Gastroesophageal sphincter (tissue), 4 donors: ENCODE results near the gene PITX1. TPM values are rescaled to one million over a fixed set of nuclear protein-coding genes. Genes with fewer than 3 reads are reported as not detected.

Experiments used
- ATAC-seq: fragments of 150-250 bp; one replicate; pipeline ENCODE4 v1.9.1; 2016; ENCODE audit warnings: mild to moderate bottlenecking, moderate library complexity
- H3K27ac ChIP-seq, 4 donors: fragments of 200-600 bp; sonication (generic) in 3 of 4; 1 replicate in 3 of 4; 2 replicates in 1 of 4; pipeline ENCODE4 v1.5.1; 2016 to 2019
- H3K27me3 ChIP-seq: fragments of 200-600 bp; sonication (generic); one replicate; pipeline ENCODE4 v1.5.1; 2019
- H3K36me3 ChIP-seq, 2 donors: fragments of 200-600 bp; sonication (generic); one replicate each; pipeline ENCODE4 v1.5.1; 2019; ENCODE audit warnings: control low read depth in 1 of 2
- H3K4me1 ChIP-seq, 3 donors: fragments of 200-600 bp; sonication (generic); 1 replicate in 2 of 3; 2 replicates in 1 of 3; pipeline ENCODE4 v1.5.1; 2016 to 2019; ENCODE audit warnings: control low read depth in 2 of 3
- H3K4me3 ChIP-seq, 2 donors: fragments of 200-600 bp; sonication (generic); one replicate each; pipeline ENCODE4 v1.5.1; 2019; ENCODE audit warnings: mild to moderate bottlenecking in 1 of 2, moderate library complexity in 1 of 2
- H3K9me3 ChIP-seq, 3 donors: fragments of 200-600 bp; sonication (generic); one replicate each; pipeline ENCODE4 v1.5.1; 2017 to 2019; ENCODE audit warnings: control low read depth in 2 of 3
- CTCF ChIP-seq, 4 experiments: fragments of 200-600 bp in 2 of 4; fragments of 450-650 bp in 2 of 4; sonication (generic) in 1 of 4; IDR thresholded peaks; one replicate each; pipeline ENCODE4 v1.5.1; 2017 to 2019; ENCODE audit warnings: antibody characterized with exemption in 4 of 4, mild to moderate bottlenecking in 2 of 4, moderate library complexity in 2 of 4
- EP300 ChIP-seq: sonication (generic); formaldehyde crosslinking; IDR thresholded peaks from one replicate; pipeline ENCODE4 v1.6.1; 2017; ENCODE audit warnings: antibody characterized with exemption, mild to moderate bottlenecking
- POLR2A ChIP-seq, 2 donors: fragments of 450-650 bp; IDR thresholded peaks; one replicate each; pipeline ENCODE4 v1.6.1; 2017; ENCODE audit warnings: antibody characterized with exemption in 2 of 2, mild to moderate bottlenecking in 2 of 2, moderate library complexity in 1 of 2
- POLR2AphosphoS5 ChIP-seq: sonication (generic); formaldehyde crosslinking; IDR thresholded peaks from one replicate; pipeline ENCODE4 v1.6.1; 2017; ENCODE audit warnings: antibody characterized with exemption
- WGBS, 2 donors: methylation state at CpG; one replicate each; pipeline ENCODE4 v1.1.5; 2018; ENCODE audit warnings: low coverage in 1 of 2; 5-methylcytosine and 5-hydroxymethylcytosine counted together
- total RNA-seq, 4 donors: library from RNA; depleted of rRNA; stranded (reverse); fragments of >200 nt; gene quantifications; one replicate each; pipeline ENCODE4 v1.1.0, GENCODE V29; 2016

Gene PITX1
- total RNA-seq, 4 donors from 2014 or later, result 17.0 to 182 (median 79.6) TPM

GRCh38 chr5:135027266-135027696 lies 6.7 kb downstream of the PITX1 start:
- ATAC-seq, result no peak
- Histone ChIP-seq H3K4me3 (peak overlapping the region in 1 of 2 donors; percentile 24), H3K9me3 (no peaks in the 10 kb centered on the region), H3K4me1 (peaks cover 0 to 59% (median 15%) of the 10 kb centered on the region in 3 donors), H3K27me3 (peaks cover 68% of the 10 kb centered on the region), H3K27ac (peak overlapping the region in 1 of 4 donors; percentile 94), H3K36me3 (peaks cover 0 to 14% of the 10 kb centered on the region in 2 donors)
- 71 to 80% methylated on average over 1 to 6 of the region's 29 CpGs for WGBS, 2 donors
- TF ChIP-seq CTCF (IDR thresholded peaks at IDR 0.05) (no peak), POLR2AphosphoS5 (peak; percentile 5)

GRCh38 chr5:135026645-135027265 lies 7.3 kb downstream of the PITX1 start:
- Histone ChIP-seq H3K36me3 (peaks cover 0 to 14% of the 10 kb centered on the region in 2 donors), H3K27me3 (peaks cover 63% of the 10 kb centered on the region), H3K4me1 (peaks cover 0 to 58% (median 15%) of the 10 kb centered on the region in 3 donors), H3K4me3 (peak overlapping the region in 1 of 2 donors; percentile 24), H3K27ac (peak overlapping the region in 1 of 4 donors; percentile 94), H3K9me3 (no peaks in the 10 kb centered on the region)
- no CpG with 5 or more reads among the region's 12 CpGs for WGBS, 2 donors
- no peak for ATAC-seq
- TF ChIP-seq POLR2AphosphoS5 (peak; percentile 59), CTCF (IDR thresholded peaks at IDR 0.05) (no peak)

- no peak for ATAC-seq
- Histone ChIP-seq H3K27ac (peak overlapping the region in 1 of 4 donors; percentile 94), H3K36me3 (peaks cover 0 to 14% of the 10 kb centered on the region in 2 donors), H3K9me3 (no peaks in the 10 kb centered on the region), H3K4me1 (peaks cover 0 to 56% (median 11%) of the 10 kb centered on the region in 3 donors), H3K4me3 (no peak overlapping the region), H3K27me3 (peaks cover 55% of the 10 kb centered on the region)
- TF ChIP-seq EP300 (no peak), CTCF (IDR thresholded peaks at IDR 0.05) (no peak), POLR2A (IDR thresholded peaks at IDR 0.05) (no peak), POLR2AphosphoS5 (no peak)
- WGBS, 2 donors, result 70 to 93% methylated on average over 4 to 11 of the region's 15 CpGs
Measured at GRCh38 chr5:135025730-135026644, 8.0 kb downstream of the PITX1 start.

- Histone ChIP-seq H3K9me3 (no peaks in the 10 kb centered on the region), H3K4me1 (peaks cover 0 to 56% (median 3%) of the 10 kb centered on the region in 3 donors), H3K4me3 (no peak overlapping the region), H3K27ac (peak overlapping the region in 1 of 4 donors; percentile 94), H3K27me3 (peaks cover 46% of the 10 kb centered on the region), H3K36me3 (peaks cover 0 to 14% of the 10 kb centered on the region in 2 donors)
- 69 to 83% methylated on average over 4 of the region's 11 CpGs for WGBS, 2 donors
- ATAC-seq, result no peak
- TF ChIP-seq CTCF (IDR thresholded peaks at IDR 0.05) (no peak), POLR2AphosphoS5 (peak; percentile 6)
Measured at GRCh38 chr5:135024956-135025729, 8.9 kb downstream of the PITX1 start.
